Vagina (tissue), 2 donors: Measurements from ENCODE around the gene HOTAIR. TPM values are rescaled to one million over a fixed set of nuclear protein-coding genes. Genes with fewer than 3 reads are reported as not detected.
A peak's percentile ranks its signal among the peaks of the same experiment; 100 is the strongest.

ENCODE experiments used
- DNase-seq, 2 donors: peaks; one replicate each; pipeline ENCODE4 v3.0.0-alpha.2; 2017; ENCODE audit errors: extremely low spot score in 2 of 2
- H3K27ac ChIP-seq: fragments of 200-600 bp; sonication (generic); one replicate; pipeline ENCODE4 v1.5.1; 2019
- H3K27me3 ChIP-seq: fragments of 200-600 bp; sonication (generic); one replicate; pipeline ENCODE4 v1.5.1; 2019
- H3K36me3 ChIP-seq, 2 donors: fragments of 200-600 bp; sonication (generic); one replicate each; pipeline ENCODE4 v1.5.1; 2017 to 2019
- H3K4me1 ChIP-seq: fragments of 200-600 bp; sonication (generic); one replicate; pipeline ENCODE4 v1.5.1; 2019
- H3K4me3 ChIP-seq, 2 donors: fragments of 200-600 bp; sonication (generic); 1 replicate in 1 of 2; 2 replicates in 1 of 2; pipeline ENCODE4 v1.5.1; 2016 to 2019
- H3K9me3 ChIP-seq: fragments of 200-600 bp; sonication (generic); one replicate; pipeline ENCODE4 v1.5.1; 2019
- POLR2A ChIP-seq, 2 donors: fragments of 450-650 bp; IDR thresholded peaks; one replicate each; pipeline ENCODE4 v1.6.1; 2017; ENCODE audit warnings: antibody characterized with exemption in 2 of 2, mild to moderate bottlenecking in 2 of 2, moderate library complexity in 2 of 2
- POLR2AphosphoS5 ChIP-seq, 2 donors: sonication (generic); formaldehyde crosslinking; IDR thresholded peaks; one replicate each; pipeline ENCODE4 v1.9.0; 2017; ENCODE audit warnings: antibody characterized with exemption in 2 of 2, mild to moderate bottlenecking in 2 of 2, low read depth in 1 of 2; ENCODE audit not compliant: insufficient read depth in 1 of 2
- intact Hi-C: fragments of 100-400 bp; cut with DNase I; formaldehyde crosslinking; loops from one replicate; pipeline ENCODE4 v1.15.1; 2023
- total RNA-seq: library from RNA; depleted of rRNA; stranded (reverse); fragments of >200 nt; gene quantifications from one replicate; pipeline ENCODE4 v1.2.3, GENCODE V29; 2016
- TF ChIP-seq, protein P1 (sequence below), 3 experiments: fragments of 450-650 bp in 2 of 3; fragments of 200-600 bp in 1 of 3; sonication (generic) in 1 of 3; IDR thresholded peaks; one replicate each; pipeline ENCODE4 v1.5.1; 2017 to 2019; ENCODE audit warnings: antibody characterized with exemption in 3 of 3, mild to moderate bottlenecking in 2 of 3, moderate library complexity in 2 of 3

Gene HOTAIR
- total RNA-seq, 1 donor from 2014 or later, result not detected

DNA sequence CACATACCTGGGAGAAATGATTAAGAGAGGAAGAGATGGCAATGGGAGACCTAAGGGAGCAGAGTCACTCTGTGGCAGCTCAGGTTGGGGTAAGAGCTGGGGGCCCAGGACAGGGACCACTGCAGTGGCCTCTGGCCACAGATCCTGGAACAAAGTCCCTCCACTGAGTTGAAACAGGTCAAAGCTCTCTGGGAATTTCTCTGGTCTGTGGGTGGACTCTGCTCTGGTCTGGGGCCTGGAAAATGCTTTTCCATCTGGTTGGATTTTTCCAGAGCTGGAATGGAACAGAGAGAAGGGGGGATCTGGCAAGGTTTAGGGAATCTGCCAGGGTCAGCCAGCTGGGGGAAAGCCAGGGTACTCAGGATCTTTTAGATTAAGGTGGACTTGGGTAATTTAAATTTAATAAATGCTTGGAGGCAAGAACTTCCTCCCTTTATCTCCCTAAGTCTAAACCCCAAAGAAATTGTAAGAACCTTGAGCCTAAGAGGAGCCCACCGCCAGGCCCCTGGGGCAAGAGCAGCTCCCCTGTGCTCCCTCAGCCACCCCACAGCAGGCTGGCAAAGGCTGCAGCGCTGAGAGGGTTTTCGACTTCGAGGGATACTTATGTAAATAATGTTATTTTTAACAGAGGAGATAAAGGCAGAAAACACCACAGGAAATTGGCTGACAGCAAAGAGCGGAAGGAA, 13.9 kb upstream of the HOTAIR start:
- Histone ChIP-seq H3K9me3 (no peaks in the 10 kb centered on the region), H3K4me3 (no peak overlapping the region), H3K4me1 (peaks cover 24% of the 10 kb centered on the region), H3K36me3 (no peaks in the 10 kb centered on the region), H3K27ac (no peak overlapping the region), H3K27me3 (peaks cover 35% of the 10 kb centered on the region)
- intact Hi-C loops, result no loop called here
- TF ChIP-seq POLR2A (IDR thresholded peaks at IDR 0.05) (no peak), POLR2AphosphoS5 (IDR thresholded peaks at IDR 0.05; ENCODE audit: insufficient read depth in 1 of 2, low read depth in 1 of 2) (no peak)
- TF ChIP-seq, protein P1, sequence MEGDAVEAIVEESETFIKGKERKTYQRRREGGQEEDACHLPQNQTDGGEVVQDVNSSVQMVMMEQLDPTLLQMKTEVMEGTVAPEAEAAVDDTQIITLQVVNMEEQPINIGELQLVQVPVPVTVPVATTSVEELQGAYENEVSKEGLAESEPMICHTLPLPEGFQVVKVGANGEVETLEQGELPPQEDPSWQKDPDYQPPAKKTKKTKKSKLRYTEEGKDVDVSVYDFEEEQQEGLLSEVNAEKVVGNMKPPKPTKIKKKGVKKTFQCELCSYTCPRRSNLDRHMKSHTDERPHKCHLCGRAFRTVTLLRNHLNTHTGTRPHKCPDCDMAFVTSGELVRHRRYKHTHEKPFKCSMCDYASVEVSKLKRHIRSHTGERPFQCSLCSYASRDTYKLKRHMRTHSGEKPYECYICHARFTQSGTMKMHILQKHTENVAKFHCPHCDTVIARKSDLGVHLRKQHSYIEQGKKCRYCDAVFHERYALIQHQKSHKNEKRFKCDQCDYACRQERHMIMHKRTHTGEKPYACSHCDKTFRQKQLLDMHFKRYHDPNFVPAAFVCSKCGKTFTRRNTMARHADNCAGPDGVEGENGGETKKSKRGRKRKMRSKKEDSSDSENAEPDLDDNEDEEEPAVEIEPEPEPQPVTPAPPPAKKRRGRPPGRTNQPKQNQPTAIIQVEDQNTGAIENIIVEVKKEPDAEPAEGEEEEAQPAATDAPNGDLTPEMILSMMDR (IDR thresholded peaks at IDR 0.05), result no peak
- no peak for DNase-seq

DNA sequence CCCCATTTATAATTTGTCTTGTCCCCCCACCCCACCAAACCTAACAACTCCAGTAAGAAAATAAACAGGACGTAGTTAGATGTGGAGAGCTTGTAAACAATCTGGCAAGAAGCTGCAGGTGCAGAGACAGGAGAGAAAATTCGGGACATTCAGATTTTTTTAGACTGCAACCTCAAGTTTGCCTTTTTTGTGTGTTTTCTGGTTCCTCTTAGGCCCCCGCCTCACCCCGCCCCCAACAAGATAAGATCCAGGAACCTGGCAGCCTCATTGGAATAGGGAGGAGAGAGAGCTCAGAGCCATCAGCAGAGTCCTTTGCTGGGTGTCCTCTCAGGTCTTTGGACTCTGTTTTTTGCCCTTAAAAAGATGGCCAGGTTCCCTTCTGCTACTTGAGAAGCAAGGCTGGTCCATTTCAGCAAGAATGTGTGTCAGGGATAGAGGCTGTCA, 13.1 kb upstream of the HOTAIR start:
- no peak overlapping the region for H3K27ac ChIP-seq
- H3K4me1 ChIP-seq, result peaks cover 24% of the 10 kb centered on the region
- no peak overlapping the region for H3K4me3 ChIP-seq
- H3K36me3 ChIP-seq, result no peaks in the 10 kb centered on the region
- H3K27me3 ChIP-seq, result peaks cover 26% of the 10 kb centered on the region
- intact Hi-C loops, result no loop called here
- TF ChIP-seq POLR2AphosphoS5 (IDR thresholded peaks at IDR 0.05; ENCODE audit: insufficient read depth in 1 of 2, low read depth in 1 of 2) (no peak), POLR2A (IDR thresholded peaks at IDR 0.05) (no peak)
- TF ChIP-seq, protein P1 (IDR thresholded peaks at IDR 0.05), result no peak
- no peaks in the 10 kb centered on the region for H3K9me3 ChIP-seq
- DNase-seq, result no peak

DNA sequence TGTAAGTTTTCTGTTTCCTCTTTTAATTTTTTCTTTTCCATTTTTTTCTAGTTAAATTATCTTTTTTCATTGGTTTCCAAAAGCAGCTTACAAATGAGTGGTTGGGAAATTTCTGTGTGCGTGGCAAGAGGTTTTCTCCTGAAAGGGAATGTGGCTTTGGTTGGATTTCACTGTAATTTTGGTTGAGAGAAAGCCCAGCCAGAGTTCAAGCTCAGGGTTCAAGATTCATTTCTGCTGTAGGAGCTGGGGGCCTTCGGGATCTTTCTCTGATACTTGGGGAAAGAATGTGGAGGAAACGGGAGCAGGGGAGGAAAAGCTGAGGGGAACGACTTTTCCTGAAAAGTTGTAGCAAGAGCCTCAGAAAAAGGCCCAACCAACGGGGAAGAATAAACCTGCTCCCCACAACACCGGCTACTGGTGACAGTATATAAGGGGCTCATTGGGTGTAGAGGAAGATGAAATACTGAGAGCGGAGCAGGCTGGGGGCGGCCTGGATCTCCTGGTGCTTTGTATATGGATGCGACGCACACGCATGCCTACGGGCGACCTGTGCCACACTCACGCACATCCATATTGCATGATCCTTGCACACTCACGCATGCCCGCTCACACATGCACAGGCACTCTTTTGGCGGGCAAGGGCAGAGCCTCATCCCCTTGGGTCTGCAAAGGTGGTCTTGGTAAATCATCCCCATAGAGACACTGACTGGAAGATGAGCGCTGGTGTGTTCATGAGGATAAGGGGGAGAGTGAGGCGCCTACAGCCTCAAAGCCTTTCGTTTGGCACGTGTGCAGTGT, 12.1 kb upstream of the HOTAIR start:
- Histone ChIP-seq H3K27me3 (peaks cover 24% of the 10 kb centered on the region), H3K4me3 (no peak overlapping the region), H3K4me1 (peaks cover 24% of the 10 kb centered on the region), H3K27ac (no peak overlapping the region), H3K36me3 (no peaks in the 10 kb centered on the region), H3K9me3 (no peaks in the 10 kb centered on the region)
- intact Hi-C loops, result no loop called here
- no peak for TF ChIP-seq POLR2AphosphoS5 (IDR thresholded peaks at IDR 0.05; ENCODE audit: insufficient read depth in 1 of 2, low read depth in 1 of 2)
- no peak for TF ChIP-seq POLR2A (IDR thresholded peaks at IDR 0.05)
- TF ChIP-seq, protein P1 (IDR thresholded peaks at IDR 0.05), result no peak
- DNase-seq, result no peak

GRCh38 chr12:53985994-53986685, 11.4 kb upstream of the HOTAIR start:
- intact Hi-C loops, result no loop called here
- Histone ChIP-seq H3K4me1 (peaks cover 24% of the 10 kb centered on the region), H3K9me3 (no peaks in the 10 kb centered on the region), H3K4me3 (peak overlapping the region; percentile 20 to 25), H3K36me3 (no peaks in the 10 kb centered on the region), H3K27me3 (peaks cover 24% of the 10 kb centered on the region), H3K27ac (no peak overlapping the region)
- no peak for DNase-seq
- TF ChIP-seq POLR2A (IDR thresholded peaks at IDR 0.05) (no peak), POLR2AphosphoS5 (IDR thresholded peaks at IDR 0.05; ENCODE audit: insufficient read depth in 1 of 2, low read depth in 1 of 2) (no peak)
- TF ChIP-seq, protein P1 (IDR thresholded peaks at IDR 0.05), result no peak
